Effector CD8-positive, alpha-beta T cell (primary cell): ENCODE results near the gene FCF1.

Experiments used
- DNase-seq: peaks from one replicate; lab custom pipeline; 2025; lab: John Stamatoyannopoulos, UW
- total RNA-seq, 4 experiments: gene quantifications; one replicate each; lab custom pipeline; 2026; lab: John Stamatoyannopoulos, UW

Gene FCF1, protein sequence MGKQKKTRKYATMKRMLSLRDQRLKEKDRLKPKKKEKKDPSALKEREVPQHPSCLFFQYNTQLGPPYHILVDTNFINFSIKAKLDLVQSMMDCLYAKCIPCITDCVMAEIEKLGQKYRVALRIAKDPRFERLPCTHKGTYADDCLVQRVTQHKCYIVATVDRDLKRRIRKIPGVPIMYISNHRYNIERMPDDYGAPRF
- 39.1 to 53.6 (median 44.0) reads per million in 4 experiments for total RNA-seq

DNA sequence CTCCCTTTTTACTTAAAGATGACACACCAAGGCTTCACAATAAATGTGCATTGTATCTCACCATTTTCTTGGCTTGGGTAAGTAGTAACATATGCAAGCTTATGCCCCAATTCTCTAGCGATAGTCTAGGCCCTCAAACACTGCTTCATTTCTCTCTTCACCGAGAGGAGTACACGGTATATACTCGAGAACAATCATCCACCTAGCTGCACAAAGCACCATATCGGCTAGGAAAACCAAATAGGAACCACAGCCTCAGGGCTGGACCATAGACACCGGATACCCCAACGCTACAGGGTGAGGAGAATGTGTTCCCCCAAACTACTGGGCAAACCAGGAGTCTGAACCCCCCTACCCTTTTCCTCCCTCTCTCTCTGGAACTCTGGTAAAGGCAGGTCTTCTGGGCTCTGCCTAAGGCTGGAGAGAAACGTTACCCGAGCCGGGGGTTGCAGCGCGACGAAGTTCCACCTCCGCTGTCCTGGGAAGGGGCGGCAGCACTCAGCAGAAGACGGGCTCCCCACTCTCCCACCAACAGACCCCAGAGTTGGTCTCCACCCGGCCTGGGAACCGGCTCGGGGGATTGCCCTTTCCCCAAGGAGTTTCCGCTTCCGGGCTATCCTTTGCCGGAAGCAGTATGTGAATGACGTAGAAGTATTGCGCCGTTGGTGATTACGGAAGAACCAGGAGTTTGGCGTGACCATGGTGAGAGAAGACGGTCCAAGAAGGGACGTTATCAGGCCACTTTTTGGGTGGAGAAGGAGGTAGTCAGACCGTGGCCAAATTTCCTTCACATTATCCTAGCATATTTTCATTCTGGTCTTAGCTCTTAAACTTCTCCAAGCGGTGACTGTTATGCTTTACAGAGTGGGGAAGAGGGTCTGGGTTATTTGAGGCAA lies at the start of gene FCF1, which contains the start of gene AREL1:
FCF1 (plus strand) TSS at position 646 of the 896 bp plus-strand sequence; CDS start at position 700, 54 bp downstream.
AREL1 (minus strand) TSS at position 582 of the 896 bp plus-strand sequence. CDS start 27,465 bp downstream, outside the sequence.
- no peak for DNase-seq

DNA sequence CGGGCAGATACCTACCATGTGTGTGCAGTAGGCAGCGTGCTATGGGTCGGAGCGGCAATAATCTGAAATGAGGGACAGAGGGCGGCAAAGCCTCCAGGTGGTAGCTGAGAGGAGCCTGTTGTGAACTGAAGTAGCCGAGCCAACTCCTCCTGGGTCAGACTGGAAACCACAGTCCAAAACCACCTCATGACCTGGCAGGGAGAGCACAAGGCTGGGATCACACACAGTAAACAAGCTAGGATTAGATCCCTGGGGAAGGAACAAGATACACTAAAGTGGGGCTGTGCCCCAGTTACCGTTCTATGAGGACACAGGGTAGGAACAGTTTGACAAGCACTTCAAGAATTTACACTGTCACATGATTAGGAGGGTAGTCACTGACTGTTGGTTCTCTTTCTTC lies 49.1 kb upstream of the FCF1 start:
- DNase-seq = no peak

GRCh38 chr14:74664717-74665116 lies 48.2 kb upstream of the FCF1 start:
- no peak for DNase-seq

DNA sequence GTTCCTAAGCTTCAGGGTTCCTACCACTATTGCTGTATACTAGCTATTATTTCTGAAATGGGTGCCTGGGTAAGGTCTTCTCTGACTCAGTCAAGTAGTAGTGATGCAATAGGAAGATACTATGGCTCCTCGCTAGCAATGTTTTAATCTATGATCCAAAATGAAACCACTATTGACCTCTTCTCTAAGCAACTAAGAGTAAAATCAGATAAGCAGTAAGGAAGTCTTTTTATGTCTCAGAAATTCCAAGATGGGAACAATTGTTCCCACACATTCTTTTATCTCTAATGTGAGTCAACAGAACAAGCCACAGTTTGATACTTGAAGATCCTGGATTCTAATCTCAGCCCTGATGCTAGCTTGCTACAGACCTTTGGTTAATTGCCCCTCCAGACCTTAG lies 45.2 kb upstream of the FCF1 start:
- DNase-seq = no peak

DNA sequence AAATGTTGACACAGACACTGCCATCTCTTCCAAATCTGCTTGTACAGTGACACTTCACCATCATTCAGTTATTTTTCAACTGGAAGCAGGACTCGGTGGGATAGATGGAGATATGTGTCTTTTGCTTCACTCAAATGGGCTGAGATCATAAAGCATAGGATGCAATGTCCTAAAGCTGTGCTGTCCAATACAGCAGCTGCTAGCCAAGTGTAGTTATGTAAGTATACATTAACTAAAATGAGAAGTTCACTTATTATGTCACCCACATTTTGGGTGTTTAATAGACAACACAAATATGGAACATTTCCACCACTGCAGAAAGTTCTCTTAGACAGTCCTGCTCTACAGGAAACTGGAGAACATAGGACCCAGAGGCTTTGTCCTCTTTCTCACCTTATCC lies 43.7 kb upstream of the FCF1 start:
- DNase-seq = no peak

DNA sequence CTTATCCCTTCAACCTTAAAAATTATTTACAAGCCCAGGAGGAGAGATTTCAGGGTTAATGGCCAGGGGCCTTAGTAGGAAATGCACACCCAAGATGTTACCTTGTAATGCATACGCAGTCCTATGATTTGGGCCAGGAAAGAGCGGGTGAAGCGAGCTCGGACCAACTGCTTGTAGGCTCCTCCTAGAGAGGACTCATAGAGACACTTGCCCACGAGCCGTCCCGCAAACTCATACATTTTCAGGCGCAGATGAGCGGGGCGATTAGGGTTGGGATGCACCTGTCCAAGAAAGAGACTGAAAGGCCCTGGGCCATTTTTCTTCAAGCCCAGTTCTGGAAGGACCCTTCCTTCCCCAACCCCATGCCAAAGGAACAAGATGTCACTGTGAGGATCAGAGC lies 43.1 kb upstream of the FCF1 start:
- DNase-seq = no peak

DNA sequence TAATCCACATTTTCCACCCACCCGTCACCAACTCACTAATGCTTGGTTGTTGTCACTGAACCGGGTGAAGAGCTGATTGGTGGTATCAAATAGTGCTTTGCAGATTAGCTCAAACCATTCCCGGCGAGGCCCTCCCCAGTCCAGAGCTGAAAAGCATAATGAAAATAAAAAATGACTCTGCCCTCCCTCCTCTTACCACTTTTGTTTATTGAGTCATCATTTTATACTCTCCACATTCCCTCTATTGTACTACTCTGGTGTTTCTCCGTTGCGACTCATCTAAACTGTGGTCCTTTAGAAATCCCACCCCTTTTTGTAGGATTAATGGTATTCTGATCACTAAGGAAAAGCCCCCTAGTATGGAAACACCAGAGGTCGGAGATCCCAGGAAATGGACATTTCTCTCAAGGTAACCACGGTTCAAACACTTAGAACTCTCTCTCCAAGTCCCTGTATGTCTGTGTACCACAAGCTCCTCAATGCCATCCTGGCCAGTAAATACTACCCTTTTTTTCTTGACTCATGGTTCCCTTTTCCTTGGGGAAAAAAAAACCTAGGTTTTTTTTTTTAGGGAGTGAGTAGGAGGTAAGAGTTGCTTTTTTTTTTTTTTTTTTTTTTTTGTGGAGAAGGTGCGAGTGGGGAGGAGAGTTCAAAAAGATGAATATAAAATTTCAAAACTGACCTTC lies 42.1 kb upstream of the FCF1 start:
- no peak for DNase-seq

DNA sequence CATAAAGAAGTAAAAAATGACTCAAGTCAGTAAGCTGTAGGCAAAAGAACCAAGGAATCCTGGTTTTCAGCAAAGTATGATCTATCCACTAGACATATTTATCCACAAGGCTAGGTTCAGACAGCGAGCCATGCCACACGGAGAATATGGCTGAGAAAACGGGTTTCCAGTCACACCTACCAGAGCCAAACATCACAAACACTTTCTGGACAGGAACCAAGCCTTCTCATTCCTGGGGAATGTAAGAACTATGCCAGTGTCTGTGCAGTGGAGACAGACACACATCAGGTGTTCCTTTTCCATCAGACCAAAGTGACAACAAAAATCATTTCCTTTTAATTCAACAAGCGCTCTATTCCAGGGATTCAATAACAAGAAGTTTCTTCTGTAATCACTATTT lies 41.2 kb upstream of the FCF1 start:
- DNase-seq = no peak

GRCh38 chr14:74673768-74674167 lies 39.2 kb upstream of the FCF1 start:
- no peak for DNase-seq

- DNase-seq = no peak
Observed at GRCh38 chr14:74675219-74675618, 37.7 kb upstream of the FCF1 start.

GRCh38 chr14:74682169-74682952 lies 30.6 kb upstream of the FCF1 start:
- no peak for DNase-seq

- no peak for DNase-seq
Observed at GRCh38 chr14:74683406-74683805, 29.5 kb upstream of the FCF1 start.

DNA sequence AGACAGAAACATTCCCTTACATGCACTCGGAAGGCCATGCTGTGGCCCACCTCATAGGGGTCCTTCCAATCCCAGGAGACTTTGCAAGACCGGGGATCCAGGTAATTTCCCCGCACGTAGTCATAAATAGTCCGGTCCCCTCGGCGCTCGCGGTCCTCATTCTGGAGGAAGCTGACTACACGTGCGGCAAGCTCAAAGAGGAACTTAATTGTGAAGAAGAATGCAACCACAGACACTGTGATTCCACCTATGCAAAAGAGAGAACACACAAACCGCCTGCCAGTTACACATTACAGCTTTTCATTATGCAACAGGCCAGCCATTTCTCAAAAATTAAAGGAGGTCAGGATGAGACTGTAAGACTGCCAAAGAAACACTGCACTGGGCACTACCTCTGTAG lies 28.5 kb upstream of the FCF1 start:
- DNase-seq = no peak

- no peak for DNase-seq
Observed at GRCh38 chr14:74685056-74685455, 27.9 kb upstream of the FCF1 start.

DNA sequence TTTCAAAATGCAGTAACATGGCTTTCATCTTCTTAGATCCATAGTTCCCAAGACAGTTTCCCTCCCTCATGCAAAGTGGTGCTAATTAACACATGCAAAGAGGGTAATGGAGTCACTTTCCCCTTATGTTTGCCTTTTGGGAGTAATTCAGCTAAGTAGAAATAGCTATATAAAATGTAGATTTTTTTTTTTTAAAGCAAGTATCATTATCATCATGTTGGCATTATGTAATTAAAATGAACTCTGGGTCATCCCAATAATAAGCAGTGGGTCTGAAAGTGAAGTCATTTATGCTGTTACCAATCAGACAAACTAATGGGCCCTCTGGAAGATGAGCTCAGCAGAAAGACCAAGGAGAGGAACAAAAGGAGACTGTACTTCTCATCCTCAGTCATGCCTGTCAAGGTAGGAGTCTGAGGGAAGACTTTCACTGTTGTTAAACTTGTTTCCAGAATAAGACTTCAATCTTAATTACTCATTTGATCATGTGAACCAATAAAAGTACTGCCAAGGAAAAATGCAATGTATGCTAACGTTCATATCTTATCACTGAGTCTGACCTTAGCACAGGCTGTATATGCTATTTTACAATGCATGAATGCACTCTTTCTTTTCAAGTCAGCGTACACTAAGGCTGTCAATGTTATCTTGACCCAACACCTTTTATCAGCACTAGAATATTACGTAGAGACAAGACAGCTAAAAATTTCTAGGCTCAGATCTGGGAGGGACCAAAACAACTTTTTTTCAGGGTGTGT lies 26.8 kb upstream of the FCF1 start:
- DNase-seq = no peak

DNA sequence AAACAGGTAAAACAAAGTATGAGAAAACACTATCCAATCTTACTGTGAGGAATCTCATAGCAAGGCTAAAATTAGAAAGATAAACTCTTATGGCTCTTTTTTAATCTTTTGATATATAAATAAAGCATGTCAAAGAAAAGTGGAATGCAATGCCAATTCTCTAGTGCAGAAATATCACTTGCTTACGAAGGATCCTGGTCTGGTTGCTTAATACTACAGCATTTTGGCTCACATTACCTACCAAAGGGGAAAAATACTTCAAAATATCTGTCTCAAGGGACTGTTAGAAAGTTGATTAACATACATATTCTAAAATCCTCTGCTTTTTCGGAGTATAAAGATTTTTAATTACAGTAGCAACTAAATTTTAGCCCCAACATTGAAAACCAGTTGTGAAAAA lies 21.5 kb upstream of the FCF1 start:
- DNase-seq = no peak

DNA sequence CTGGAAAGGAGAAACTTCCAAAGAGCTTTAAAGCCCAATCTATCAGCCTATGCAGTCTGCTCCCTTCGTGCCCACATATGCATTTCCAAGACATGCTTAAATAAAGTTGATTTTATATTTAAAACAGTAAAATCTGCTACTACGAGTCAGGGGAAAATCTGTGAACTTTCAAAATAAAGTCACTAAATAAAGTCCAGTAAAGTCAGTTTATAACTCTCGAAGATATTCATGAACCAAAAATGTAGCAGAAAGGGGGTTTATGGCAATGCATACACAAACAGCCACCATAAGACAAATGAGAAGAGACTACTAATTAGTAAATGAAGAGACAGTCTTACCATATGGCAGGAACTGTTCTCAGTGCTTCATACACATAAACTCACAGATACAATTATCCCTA lies 19.8 kb upstream of the FCF1 start:
- no peak for DNase-seq

- DNase-seq = no peak
Observed at GRCh38 chr14:74695406-74695805, 17.5 kb upstream of the FCF1 start.

GRCh38 chr14:74697011-74697410 lies 15.9 kb upstream of the FCF1 start:
- no peak for DNase-seq

GRCh38 chr14:74697543-74697942 lies 15.4 kb upstream of the FCF1 start:
- no peak for DNase-seq

DNA sequence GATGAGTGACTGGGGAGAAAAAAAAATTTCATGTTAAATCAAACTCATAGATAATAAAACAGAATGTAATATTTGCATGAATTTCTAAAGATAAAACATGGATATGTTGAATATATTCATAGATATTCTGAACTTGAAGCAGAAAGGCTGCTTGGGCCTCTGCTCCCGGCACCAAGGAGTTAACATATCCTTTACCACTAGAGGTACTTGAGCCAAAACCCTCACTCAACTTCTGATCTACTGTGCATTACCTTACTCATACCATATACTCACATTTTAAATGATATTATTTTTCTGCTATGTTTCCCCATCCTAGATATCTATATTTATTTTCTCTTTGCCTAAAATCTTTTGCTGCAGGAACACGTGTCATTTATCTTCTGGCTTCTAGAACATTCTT lies 15.0 kb upstream of the FCF1 start:
- DNase-seq = no peak
